ENCODE data around the gene MAP2K6. TPM values are rescaled to one million over a fixed set of nuclear protein-coding genes. Genes with fewer than 3 reads are reported as not detected.

The MAP2K6 gene
- total and polyA plus RNA-seq, 2 of the 8 experiments (the other 6 are each of a cell fraction or from before 2014, with no cell fraction given), result 11.0 to 44.1 TPM

DNA sequence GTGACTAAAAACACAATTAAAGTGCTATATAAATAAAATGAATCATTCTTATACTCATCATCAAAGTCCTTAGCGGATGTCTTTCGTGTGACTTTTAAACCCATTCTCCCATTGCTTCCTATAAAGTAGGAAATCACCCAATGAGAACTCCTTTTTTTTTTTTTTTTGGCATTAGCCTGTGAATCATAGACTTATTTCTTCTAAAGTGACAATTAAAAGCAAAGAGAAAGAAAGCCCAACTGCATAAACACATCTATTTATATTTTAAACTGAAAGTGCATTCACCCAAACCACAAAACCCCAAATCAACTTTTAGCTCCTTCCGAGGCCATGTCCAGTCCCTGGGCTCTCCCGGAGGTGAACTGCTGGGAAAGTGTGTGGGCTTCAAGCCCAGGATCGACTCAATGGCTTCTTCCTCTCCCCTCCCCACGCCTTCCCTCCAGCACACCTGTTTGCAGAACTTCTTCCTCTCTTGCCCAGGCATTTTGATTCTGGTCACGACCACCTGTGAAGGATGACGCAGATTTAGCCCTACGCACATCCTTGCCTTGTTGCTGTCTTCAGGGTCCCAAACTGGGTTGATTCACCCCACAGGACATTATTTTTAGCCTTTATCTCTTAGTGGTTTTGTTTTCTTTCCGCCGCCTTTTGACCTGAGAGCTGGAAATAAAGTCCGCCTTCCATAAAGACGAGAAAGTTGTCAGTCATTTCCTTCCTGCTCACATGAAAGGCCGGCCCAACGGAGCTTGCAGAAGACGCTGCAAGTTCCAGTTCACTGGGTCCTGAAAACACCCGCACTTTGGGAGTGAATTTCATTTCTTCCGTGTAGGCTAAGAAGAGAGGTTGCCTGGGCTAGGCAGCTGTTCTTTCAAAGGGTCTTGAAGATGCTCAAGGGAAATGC is 166.8 kb downstream of the MAP2K6 start:
- no peak overlapping the region for H2BK120ac ChIP-seq (replicated peaks; ENCODE audit: low read depth, low read length)
- no peak overlapping the region for H2BK20ac ChIP-seq (ENCODE audit: low read length)
- H3K79me2 ChIP-seq (ENCODE audit: control insufficient read depth in 1 of 2, insufficient read depth in 2 of 2, low read length in 2 of 2), result no peaks in the 10 kb centered on the region
- no peak overlapping the region for H3K14ac ChIP-seq (ENCODE audit: insufficient read length)
- H3K27ac ChIP-seq (ENCODE audit: low read depth, low read length), result no peak overlapping the region
- no peaks in the 10 kb centered on the region for H3K23me2 ChIP-seq (ENCODE audit: low read depth, low read length)
- H3K4me2 ChIP-seq (ENCODE audit: insufficient read depth in 1 of 2, low read depth in 2 of 2, low read length in 2 of 2), result no peak overlapping the region
- DNase-seq (ENCODE audit: low read depth in 1 of 2, low spot score in 2 of 2) (no peak), FAIRE-seq (no peak)
- no peak overlapping the region for H2BK12ac ChIP-seq (ENCODE audit: low read depth, low read length)
- H3K23ac ChIP-seq (ENCODE audit: insufficient read length), result no peak overlapping the region
- peak overlapping the region; percentile 80 for H2AFZ ChIP-seq (ENCODE audit: low read length)
- H4K91ac ChIP-seq (replicated peaks; ENCODE audit: insufficient read length, low read length), result no peak overlapping the region
- no peaks in the 10 kb centered on the region for H3K27me3 ChIP-seq (replicated peaks in 1 of 4; ENCODE audit: control insufficient read depth in 3 of 4, extremely low read depth in 1 of 4, insufficient read depth in 3 of 4, low read length in 3 of 4)
- WGBS, 2 experiments (ENCODE audit: extremely low coverage in 1 of 2, insufficient coverage in 1 of 2, insufficient read length in 1 of 2, insufficient replicate concordance in 2 of 2, low coverage in 1 of 2, low lambda C conversion rate in 2 of 2, missing lambda C conversion rate in 1 of 2), result 93% methylated on average over 18 of the region's 18 CpGs; no CpG with 5 or more reads in 1 of the 2 experiments
- no peak overlapping the region for H2AK5ac ChIP-seq (ENCODE audit: low read depth, low read length)
- H4K20me1 ChIP-seq (replicated peaks in 1 of 2; ENCODE audit: control insufficient read depth in 1 of 2, insufficient read depth in 2 of 2, low read length in 2 of 2), result no peaks in the 10 kb centered on the region
- H3K9ac ChIP-seq (replicated peaks in 1 of 4; ENCODE audit: extremely low read depth in 1 of 4, low read depth in 3 of 4, low read length in 3 of 4), result no peak overlapping the region
- H3K9me3 ChIP-seq (ENCODE audit: insufficient read depth in 2 of 2, low read depth in 1 of 2, low read length in 1 of 2), result no peaks in the 10 kb centered on the region
- CTCF ChIA-PET (ENCODE audit: partially characterized antibody), result interaction anchor here (4.4 kb wide), 1 partner anchor 28 kb away, joined by 21 read pairs; no protein-coding TSS in a partner anchor
- H2BK15ac ChIP-seq (ENCODE audit: low read length), result no peak overlapping the region
- H3K4me1 ChIP-seq (replicated peaks in 1 of 4; ENCODE audit: control insufficient read depth in 3 of 4, insufficient read depth in 4 of 4, low read length in 3 of 4), result no peaks in the 10 kb centered on the region
- no peaks in the 10 kb centered on the region for H3K36me3 ChIP-seq (ENCODE audit: control insufficient read depth in 2 of 4, insufficient read depth in 4 of 4, low read length in 3 of 4)
- H3K56ac ChIP-seq (replicated peaks; ENCODE audit: insufficient read length, low read depth, low read length), result no peak overlapping the region
- no peak overlapping the region for H4K8ac ChIP-seq (ENCODE audit: extremely low read depth, insufficient read depth, low read length)
- no peak overlapping the region for H4K5ac ChIP-seq (ENCODE audit: insufficient read length, low read depth, low read length)
- no peak overlapping the region for H3K4ac ChIP-seq (replicated peaks; ENCODE audit: insufficient read length, low read depth, low read length)
- H3K4me3 ChIP-seq (ENCODE audit: extremely low read depth in 1 of 4, insufficient read depth in 2 of 4, low read depth in 3 of 4, low read length in 4 of 4), result no peak overlapping the region
- POLR2A ChIA-PET (ENCODE audit: partially characterized antibody), result no interaction called here
- no peak overlapping the region for H2BK5ac ChIP-seq (ENCODE audit: low read depth, low read length)
- no peaks in the 10 kb centered on the region for H3K79me1 ChIP-seq (ENCODE audit: low read depth, low read length)
- H3K18ac ChIP-seq (ENCODE audit: extremely low read depth, low read length), result no peak overlapping the region
- TF ChIP-seq RBBP5 (IDR thresholded peaks at IDR 0.05; ENCODE audit: borderline replicate concordance, low read depth, low read length), result no peak
- TF ChIP-seq MAX (IDR thresholded peaks at IDR 0.05), result no peak
- no peak for TF ChIP-seq CEBPB (IDR thresholded peaks at IDR 0.05; ENCODE audit: low read depth, low read length)
- TF ChIP-seq SUZ12 (IDR thresholded peaks at IDR 0.05; ENCODE audit: low read length), result no peak
- no peak for TF ChIP-seq PHF8 (conservative IDR thresholded peaks at IDR 0.05; ENCODE audit: low read depth, low read length)
- TF ChIP-seq SP4 (IDR thresholded peaks at IDR 0.05; ENCODE audit: low read length), result no peak
- no peak for TF ChIP-seq SIRT6 (IDR thresholded peaks at IDR 0.05; ENCODE audit: low read length)
- no peak for TF ChIP-seq SP1 (IDR thresholded peaks at IDR 0.05; ENCODE audit: low read depth, low read length)
- no peak for TF ChIP-seq GABPA (IDR thresholded peaks at IDR 0.05; ENCODE audit: borderline replicate concordance, insufficient read depth, low read length)
- no peak for TF ChIP-seq SP2 (IDR thresholded peaks at IDR 0.05; ENCODE audit: low read length)
- TF ChIP-seq SAP30 (IDR thresholded peaks at IDR 0.05; ENCODE audit: insufficient read depth, insufficient replicate concordance, low read length), result no peak
- TF ChIP-seq RFX5 (IDR thresholded peaks at IDR 0.05; ENCODE audit: borderline replicate concordance, low read depth, low read length), result no peak
- no peak for TF ChIP-seq POLR2AphosphoS5 (IDR thresholded peaks at IDR 0.05; ENCODE audit: low read depth, low read length)

Measured in H1 (cell line).